HG02884 (cell line): ENCODE results near the gene HNRNPH2.
A peak's percentile ranks its signal among the peaks of the same experiment; 100 is the strongest.

ENCODE experiments used
- ATAC-seq: cut with Tn5 transposase; IDR thresholded peaks from one replicate; pipeline ENCODE4 v1.9.1; 2021; ENCODE audit warnings: mild to moderate bottlenecking, moderate library complexity; ENCODE audit not compliant: unreplicated experiment

HNRNPH2 gene

DNA sequence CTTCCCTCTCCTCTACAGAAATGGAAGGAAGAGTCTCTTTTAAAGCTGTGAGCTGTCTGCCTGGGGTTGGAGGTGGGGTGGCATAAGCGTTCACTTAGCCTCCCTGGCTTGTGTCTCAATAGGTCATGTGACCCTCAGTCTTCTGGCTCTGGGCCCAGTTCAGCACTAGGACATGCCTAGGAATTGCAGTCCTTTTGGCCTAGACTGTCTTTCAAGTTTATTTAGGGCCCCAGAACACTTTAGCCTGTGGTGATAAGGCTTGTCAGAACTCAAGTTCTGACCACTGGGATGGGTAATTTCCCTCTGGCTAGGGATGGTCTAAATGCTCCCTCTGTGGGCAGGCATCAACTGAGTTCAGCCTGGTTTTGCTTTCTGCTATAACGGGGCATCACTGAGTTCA lies 42.9 kb downstream of the HNRNPH2 start:
- ATAC-seq, result no peak

DNA sequence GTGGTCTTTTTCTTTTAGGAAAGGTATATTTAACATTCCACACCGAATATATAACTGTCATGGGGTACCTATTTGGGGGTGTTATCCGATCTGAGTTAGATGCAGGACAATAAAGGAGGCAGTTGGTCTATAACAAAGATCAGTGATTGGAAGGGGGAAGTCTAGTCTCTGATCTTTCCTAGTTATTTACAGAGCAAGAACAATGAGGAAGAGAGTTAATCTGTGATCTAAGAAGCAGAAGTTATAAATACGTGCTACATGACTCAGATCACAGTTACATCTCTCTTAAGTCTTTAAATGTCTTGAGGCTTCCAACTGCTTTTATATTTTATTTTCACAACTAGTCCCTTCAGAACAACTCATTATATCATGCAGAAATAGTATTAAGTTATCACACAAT lies 44.0 kb downstream of the HNRNPH2 start:
- no peak for ATAC-seq

GRCh38 chrX:101460669-101461068 lies 52.6 kb downstream of the HNRNPH2 start:
- no peak for ATAC-seq

DNA sequence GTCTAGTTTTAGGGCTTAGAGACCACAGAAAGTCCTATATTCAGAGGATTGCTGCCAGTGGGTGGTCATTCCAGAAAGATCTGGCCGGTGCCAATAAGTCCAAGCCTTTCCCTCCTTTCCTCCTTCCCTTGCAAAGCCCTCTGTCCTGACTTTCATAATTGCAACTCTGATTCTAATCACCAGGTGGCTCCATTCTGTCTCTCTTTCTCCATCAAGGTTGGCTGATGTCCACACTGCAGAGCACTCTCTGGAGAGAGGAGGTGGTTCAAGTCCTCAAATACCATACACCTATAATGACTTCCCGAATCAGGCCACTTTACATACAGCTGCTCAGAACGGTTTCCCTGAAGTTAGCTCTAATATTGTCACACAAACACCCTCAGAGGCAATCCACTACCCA lies 54.9 kb downstream of the HNRNPH2 start:
- peak; percentile 48 for ATAC-seq
